Globus pallidus (tissue), 1 donor: ENCODE results near the gene DIAPH2.
"Not testable (repeated sequence)": the region's sequence is repeated elsewhere in the genome, so short reads cannot be mapped to it uniquely, and the experiment has no call there.

Experiments used
- DNase-seq: peaks from one replicate; pipeline ENCODE4 v3.0.0-alpha.2; 2015; ENCODE audit warnings: low spot score

DIAPH2 gene

GRCh38 chrX:96684339-96685209, at the start of gene DIAPH2:
Gene DIAPH2 (plus strand): TSS chrX:96684842.
- peak; percentile 43 for DNase-seq

DNA sequence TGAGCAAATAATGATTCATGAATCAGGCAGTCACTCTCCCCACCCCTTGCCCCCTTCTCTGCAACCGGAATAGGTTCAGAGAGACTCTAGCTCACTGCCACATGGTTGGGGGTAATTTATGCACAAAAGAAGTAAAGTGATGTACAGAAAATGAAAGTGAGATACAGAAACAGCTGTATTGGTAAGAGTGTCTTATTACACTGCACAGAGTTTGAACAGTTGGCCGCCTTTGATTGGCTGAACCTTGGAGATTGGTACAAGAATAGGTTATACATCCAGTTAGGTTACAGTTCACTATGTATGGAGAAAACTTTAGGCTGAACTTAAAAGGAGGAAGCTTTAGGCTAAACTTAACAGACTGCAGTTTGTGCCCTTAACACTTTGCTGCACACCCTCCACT, 34.6 kb upstream of the DIAPH2 start:
- no peak for DNase-seq

DNA sequence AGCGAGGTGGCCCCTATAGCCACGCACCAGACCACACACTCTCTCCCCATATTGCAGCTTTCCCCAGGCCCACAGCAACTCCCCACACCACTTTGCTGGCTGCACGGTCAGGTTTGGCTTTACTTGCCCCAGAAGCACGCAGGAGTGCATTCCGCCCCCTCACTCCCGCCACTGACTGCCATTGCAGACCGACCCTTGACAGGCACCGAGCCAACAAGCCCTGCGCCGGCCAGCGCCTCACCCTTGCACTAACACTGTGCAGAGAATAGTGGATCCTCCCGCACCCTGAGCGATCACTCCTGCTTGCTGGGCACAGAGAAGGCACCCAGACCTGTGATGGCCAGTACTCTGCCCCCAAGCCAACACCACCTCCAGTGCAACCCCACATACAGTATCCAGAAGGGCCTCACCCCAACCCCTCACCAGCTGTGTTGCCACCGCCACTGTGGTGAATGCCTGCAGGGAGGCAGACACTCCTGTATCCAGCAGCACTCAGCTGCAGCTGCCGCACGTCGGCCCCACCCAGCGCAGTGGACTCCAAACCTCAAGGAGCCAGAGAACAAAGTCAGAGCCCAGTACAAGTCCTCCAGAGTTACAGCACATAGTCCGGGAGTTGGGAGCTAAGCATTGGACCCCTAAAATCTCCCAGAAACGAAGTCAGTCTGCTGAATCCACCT, 28.6 kb upstream of the DIAPH2 start:
- no peak for DNase-seq

- no peak for DNase-seq
Observed at GRCh38 chrX:96682516-96682915, 2.1 kb upstream of the DIAPH2 start.

GRCh38 chrX:96683997-96684338, 674 bp upstream of the DIAPH2 start:
- DNase-seq, result no peak

- DNase-seq, result peak; percentile 18
Observed at GRCh38 chrX:96685210-96686099, 813 bp downstream of the DIAPH2 start.

- no peak for DNase-seq
Observed at GRCh38 chrX:96687776-96688175, 3.1 kb downstream of the DIAPH2 start.

DNA sequence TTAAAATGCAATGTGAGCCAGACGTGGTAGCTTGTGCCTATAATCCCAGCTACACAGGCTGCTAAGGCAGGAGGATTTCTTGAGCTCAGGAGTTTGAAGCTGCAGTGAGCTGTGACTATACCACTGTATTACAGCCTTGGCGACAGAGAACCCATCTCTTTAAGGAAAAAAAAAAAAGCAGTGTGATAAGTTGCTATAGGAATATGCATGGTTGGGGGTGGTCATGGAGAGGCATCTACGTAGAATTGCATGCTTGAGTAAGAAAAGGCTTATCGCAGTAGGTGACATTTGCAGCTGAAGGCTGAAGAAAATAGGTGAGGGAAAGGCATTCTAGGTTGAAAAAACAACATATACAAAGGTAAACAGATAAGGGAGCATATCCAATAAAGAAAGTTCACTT, 4.1 kb downstream of the DIAPH2 start:
- no peak for DNase-seq

GRCh38 chrX:96689991-96690390, 5.3 kb downstream of the DIAPH2 start:
- no peak for DNase-seq

GRCh38 chrX:96692454-96692853, 7.8 kb downstream of the DIAPH2 start:
- no peak for DNase-seq

GRCh38 chrX:96692890-96693289, 8.2 kb downstream of the DIAPH2 start:
- DNase-seq, result no peak

DNA sequence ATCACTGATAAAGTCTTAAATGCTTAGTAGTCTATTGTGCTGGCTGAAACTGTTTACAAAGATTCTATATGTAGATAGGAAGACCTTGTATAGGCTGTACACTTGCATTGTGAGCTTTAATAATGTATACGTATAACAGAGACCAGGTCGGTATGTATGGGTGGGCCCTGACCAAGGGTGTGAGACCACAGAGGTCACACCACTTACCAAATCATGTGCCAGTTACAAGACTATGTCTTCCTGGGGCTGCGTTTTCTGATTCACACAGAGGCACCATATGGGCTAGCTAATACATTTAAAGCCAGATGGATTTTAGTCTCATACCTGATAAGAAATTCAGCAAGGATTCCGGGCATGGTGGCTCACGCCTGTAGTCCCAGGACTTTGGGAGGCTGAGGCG, 8.8 kb downstream of the DIAPH2 start:
- no peak for DNase-seq

DNA sequence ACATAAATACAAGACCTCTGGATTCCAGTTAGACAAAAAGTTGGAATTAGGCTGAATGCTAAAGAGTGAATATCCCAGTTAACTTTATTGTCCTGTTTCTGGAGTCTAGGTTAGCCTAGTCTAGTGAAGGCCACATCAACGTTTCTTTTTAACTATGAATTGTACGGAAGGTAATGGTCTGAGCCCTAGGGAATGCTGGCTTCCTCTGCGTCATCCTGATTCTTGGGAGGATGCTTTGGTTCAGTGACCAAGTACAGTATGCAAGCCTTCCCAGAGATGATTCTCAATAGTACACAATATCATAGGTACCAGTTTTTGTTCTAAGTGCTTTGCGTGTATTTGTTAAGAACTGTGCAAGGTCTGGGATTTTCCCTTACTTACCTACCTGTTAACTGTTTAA, 11.8 kb downstream of the DIAPH2 start:
- DNase-seq, result no peak

- DNase-seq, result no peak
Observed at GRCh38 chrX:96700625-96701024, 16.0 kb downstream of the DIAPH2 start.

GRCh38 chrX:96703379-96703778, 18.7 kb downstream of the DIAPH2 start:
- DNase-seq, result no peak

DNA sequence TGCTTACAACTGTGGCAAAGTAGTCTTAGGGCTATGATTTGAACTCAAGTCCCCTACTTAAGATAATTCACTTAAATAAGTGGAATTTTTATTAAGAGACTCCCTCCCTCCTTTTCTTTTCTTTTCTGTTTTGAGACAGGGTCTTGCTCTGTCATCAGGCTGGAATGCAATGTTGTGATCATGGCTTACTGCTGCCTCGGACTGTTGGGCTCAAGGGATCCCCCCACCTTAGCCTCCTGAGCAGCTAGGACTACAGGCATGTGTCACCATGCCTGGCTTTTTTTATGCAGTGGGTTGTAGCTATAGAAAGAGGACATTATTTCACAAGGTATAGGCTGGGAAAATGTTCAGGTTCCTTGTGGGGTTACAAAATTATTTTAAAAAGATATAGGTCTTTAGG, 19.2 kb downstream of the DIAPH2 start:
- no peak for DNase-seq

GRCh38 chrX:96704629-96705028, 20.0 kb downstream of the DIAPH2 start:
- DNase-seq, result no peak

DNA sequence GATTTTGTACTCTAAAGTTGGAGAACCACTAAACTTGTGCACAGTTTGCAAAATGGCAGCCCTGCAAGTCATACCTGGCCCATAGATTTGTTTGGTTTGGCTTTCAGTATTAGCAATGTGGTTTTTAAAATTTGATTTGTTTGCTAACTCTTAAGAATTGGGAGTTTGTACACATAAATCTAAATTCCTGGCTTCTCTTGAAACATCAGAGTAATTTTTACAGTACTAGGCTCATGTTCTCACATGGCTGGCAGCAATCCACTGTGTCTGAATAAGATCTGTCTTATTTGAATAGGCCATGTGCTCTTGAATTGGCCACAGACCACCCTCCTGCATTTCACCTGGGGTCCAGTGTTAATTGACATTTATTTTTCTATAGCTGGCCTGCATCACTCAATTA, 21.3 kb downstream of the DIAPH2 start:
- no peak for DNase-seq

DNA sequence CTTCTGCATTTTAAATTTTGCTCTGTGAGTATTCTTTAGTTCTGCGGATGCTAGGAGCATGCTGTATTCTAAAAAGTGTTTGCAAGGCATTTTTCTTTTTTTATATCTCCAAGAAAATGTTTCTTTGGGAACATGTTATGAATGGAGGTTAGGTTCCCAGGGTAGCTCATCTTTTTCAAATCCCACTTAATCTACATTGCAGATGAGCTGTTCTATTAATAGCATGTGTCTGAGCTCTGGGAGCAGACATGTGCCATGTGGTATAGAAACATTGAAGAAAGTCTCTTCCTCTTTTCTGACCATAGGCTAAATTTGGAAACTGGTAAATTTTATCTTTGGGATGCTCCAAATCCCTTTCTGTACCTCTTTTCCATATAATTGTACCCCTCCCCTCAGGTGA, 23.2 kb downstream of the DIAPH2 start:
- no peak for DNase-seq

GRCh38 chrX:96710031-96710430, 25.4 kb downstream of the DIAPH2 start:
- no peak for DNase-seq

GRCh38 chrX:96713303-96713702, 28.7 kb downstream of the DIAPH2 start:
- DNase-seq, result no peak

DNA sequence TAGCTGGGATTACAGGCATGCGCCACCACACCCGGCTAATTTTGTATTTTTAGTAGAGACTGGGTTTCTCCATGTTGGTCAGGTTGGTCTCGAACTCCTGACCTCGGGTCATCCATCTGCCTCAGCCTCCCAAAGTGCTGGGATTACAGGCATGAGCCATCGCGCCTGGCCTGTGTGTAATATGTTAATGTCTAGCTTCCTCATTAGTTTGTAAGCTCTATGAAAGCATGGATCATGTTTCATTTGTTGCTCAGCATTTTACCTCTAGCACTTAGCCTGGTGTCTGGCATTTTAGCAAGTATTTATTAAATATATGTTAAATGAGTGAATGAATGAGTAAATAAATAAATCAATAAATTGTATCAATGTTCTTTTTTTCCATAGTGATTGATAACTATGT, 29.8 kb downstream of the DIAPH2 start:
- not testable (repeated sequence) for DNase-seq

DNA sequence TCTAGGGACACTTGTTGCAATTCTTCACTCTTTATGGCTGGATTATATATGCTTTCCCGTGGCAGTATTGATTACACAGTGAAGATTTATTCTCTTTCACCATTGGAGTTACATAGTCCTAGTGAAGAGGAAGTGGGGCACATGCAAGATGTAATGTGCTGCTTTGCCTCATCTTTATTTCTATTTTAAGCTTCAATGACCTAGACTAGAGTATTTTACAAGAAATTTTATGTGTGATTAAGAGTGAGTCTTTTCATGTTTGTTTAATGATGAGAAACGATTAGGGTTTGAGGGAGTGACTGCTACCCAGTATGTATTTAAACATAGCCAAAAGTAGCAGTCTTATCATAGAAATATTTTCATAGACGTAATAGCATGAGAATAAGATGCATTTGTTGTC, 30.8 kb downstream of the DIAPH2 start:
- no peak for DNase-seq
